Left lung (tissue), 10 donors: ENCODE results near the gene CDCA5. TPM values are rescaled to one million over a fixed set of nuclear protein-coding genes. Genes with fewer than 3 reads are reported as not detected.
A peak's percentile ranks its signal among the peaks of the same experiment; 100 is the strongest.

ENCODE experiments used
- ATAC-seq: fragments of 200-7000 bp; cut with Tn5 transposase; one replicate; pipeline ENCODE4 v1.9.1; 2020; ENCODE audit warnings: moderate library complexity
- DNase-seq, 4 donors: peaks; one replicate each; pipeline ENCODE4 v3.0.0-alpha.2; 2013 to 2020
- H3K27ac ChIP-seq, 2 donors: fragments of 200-600 bp; sonication (generic) in 1 of 2; one replicate each; pipeline versions ENCODE4 v1.5.0 to v1.8.0; 2020 to 2021
- H3K27me3 ChIP-seq, 2 donors: fragments of 200-600 bp; sonication (generic) in 1 of 2; one replicate each; pipeline versions ENCODE4 v1.5.0 to v1.8.0; 2020 to 2021
- H3K36me3 ChIP-seq, 2 donors: fragments of 200-600 bp; sonication (generic) in 1 of 2; one replicate each; pipeline versions ENCODE4 v1.5.0 to v1.8.0; 2020 to 2021
- H3K4me1 ChIP-seq, 2 donors: fragments of 200-600 bp; one replicate each; pipeline ENCODE4 v1.8.0; 2021
- H3K4me3 ChIP-seq, 2 donors: fragments of 200-600 bp; sonication (generic) in 1 of 2; one replicate each; pipeline versions ENCODE4 v1.5.0 to v1.8.0; 2020 to 2021; ENCODE audit warnings: mild to moderate bottlenecking in 1 of 2
- H3K9me3 ChIP-seq, 2 donors: fragments of 200-600 bp; sonication (generic) in 1 of 2; one replicate each; pipeline versions ENCODE4 v1.5.0 to v1.8.0; 2020 to 2021
- intact Hi-C, 2 donors: fragments of 100-400 bp; cut with DNase I; formaldehyde crosslinking; loops; one replicate each; pipeline versions ENCODE4 v1.11.2 to v1.14.2; 2022
- microRNA-seq, 2 donors: library from miRNA; unstranded; fragments of <30 nt; microRNA quantifications; one replicate each; pipeline ENCODE4, GENCODE V29; 2019
- polyA plus RNA-seq, 6 donors: library from polyadenylated mRNA; unstranded; fragments of 120-200 nt; gene quantifications; one replicate each; pipeline ENCODE4 v1.2.1, GENCODE V29; 2013; ENCODE audit not compliant: insufficient read length in 6 of 6
- total RNA-seq, 2 donors: library from RNA; stranded (reverse); fragmentation: NEBNext Ultra II Directional; extraction: Animal tissue kit (Norgen Biotek cat#: 25700); gene quantifications; one replicate each; pipeline ENCODE4 v1.2.1, GENCODE V29; 2021
- TF ChIP-seq, protein P1 (sequence below), 2 donors: fragments of 200-600 bp; sonication (generic) in 1 of 2; IDR thresholded peaks; one replicate each; pipeline versions ENCODE4 v1.5.0 to v1.8.0; 2021; ENCODE audit warnings: antibody characterized with exemption in 2 of 2
- donor health status: DM: no; HTN: yes; CAD: no.
- donor health status: DM: no; HTN: no; CAD: no.

The CDCA5 gene
- total and polyA plus RNA-seq, 8 donors, result 7.1 to 27.9 (median 14.5) TPM

DNA sequence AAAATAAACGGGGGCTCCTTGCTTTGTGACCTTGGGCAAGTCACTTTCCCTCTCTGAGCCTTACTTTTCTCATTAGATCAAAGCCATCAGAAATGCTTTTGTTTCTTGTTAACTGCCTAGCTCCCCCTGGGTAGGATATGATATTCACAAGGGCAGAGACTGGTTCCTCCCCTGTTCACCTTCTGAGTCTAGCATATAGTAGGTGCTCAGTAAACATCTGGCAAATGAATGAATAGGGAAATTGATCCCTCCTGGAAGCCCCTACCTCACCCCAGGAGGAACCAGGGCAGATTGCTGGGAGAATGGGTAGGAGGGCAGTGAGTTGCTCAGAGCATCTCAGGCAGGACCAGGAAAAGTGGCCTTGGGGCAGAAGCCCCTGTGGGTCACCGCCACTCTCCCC lies 49.4 kb downstream of the CDCA5 start:
- ATAC-seq, result no peak
- intact Hi-C loops, result no loop called here

DNA sequence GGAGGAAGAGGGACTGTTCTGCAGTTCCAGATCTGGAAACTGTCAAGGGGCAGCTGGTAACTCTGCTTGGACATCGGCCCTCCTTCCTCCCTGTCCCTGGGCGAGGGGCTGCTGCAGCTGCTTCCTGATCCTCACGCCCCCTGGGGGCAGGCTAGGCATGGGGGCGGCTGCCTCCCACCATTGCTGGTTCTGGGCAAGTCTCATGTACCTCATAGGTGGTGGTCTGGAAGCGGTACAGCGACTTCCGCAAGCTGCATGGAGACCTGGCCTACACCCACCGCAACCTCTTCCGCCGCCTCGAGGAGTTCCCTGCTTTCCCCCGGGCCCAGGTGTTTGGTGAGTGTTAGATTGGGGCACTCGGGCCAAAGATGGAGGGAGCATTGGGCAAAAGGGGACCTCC lies 51.6 kb downstream of the CDCA5 start:
- H3K27me3 ChIP-seq, result no peaks in the 10 kb centered on the region
- H3K4me1 ChIP-seq, result peaks cover 7 to 17% of the 10 kb centered on the region in 2 donors
- H3K36me3 ChIP-seq, result peaks cover 0 to 53% of the 10 kb centered on the region in 2 donors
- DNase-seq (peak in 1 of 4 donors; percentile 48), ATAC-seq (no peak)
- intact Hi-C loops, result no loop called here
- no peaks in the 10 kb centered on the region for H3K9me3 ChIP-seq
- TF ChIP-seq, protein P1, sequence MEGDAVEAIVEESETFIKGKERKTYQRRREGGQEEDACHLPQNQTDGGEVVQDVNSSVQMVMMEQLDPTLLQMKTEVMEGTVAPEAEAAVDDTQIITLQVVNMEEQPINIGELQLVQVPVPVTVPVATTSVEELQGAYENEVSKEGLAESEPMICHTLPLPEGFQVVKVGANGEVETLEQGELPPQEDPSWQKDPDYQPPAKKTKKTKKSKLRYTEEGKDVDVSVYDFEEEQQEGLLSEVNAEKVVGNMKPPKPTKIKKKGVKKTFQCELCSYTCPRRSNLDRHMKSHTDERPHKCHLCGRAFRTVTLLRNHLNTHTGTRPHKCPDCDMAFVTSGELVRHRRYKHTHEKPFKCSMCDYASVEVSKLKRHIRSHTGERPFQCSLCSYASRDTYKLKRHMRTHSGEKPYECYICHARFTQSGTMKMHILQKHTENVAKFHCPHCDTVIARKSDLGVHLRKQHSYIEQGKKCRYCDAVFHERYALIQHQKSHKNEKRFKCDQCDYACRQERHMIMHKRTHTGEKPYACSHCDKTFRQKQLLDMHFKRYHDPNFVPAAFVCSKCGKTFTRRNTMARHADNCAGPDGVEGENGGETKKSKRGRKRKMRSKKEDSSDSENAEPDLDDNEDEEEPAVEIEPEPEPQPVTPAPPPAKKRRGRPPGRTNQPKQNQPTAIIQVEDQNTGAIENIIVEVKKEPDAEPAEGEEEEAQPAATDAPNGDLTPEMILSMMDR (IDR thresholded peaks at IDR 0.05), result no peak
- H3K4me3 ChIP-seq, result no peak overlapping the region
- H3K27ac ChIP-seq, result no peak overlapping the region

More for the DNA sequence above, 49.4 kb downstream of the CDCA5 start:
- Histone ChIP-seq H3K27me3 (no peaks in the 10 kb centered on the region), H3K27ac (no peak overlapping the region), H3K4me3 (no peak overlapping the region), H3K36me3 (peaks cover 0 to 73% of the 10 kb centered on the region in 2 donors), H3K4me1 (peaks cover 0 to 3% of the 10 kb centered on the region in 2 donors), H3K9me3 (no peaks in the 10 kb centered on the region)
- TF ChIP-seq, protein P1 (IDR thresholded peaks at IDR 0.05), result no peak
- DNase-seq, result no peak

Small RNA genes within 50 kb of the gene (microRNA-seq; reads per million reads assigned to microRNA genes)
- gene MIR6751, result 0.17 to 0.96 reads per million in 2 donors

Other genes with a start within 250 kb of the CDCA5 start
- gene CDC42BPG, start 239.4 kb downstream of the CDCA5 start, total RNA-seq, result 10 to 100 TPM; 18.0 to 25.9 TPM
- 10 to 100 TPM in 1 of 6 donors, 1 to 10 TPM in 5; 6.8 to 10.3 (median 8.6) TPM for gene CDC42BPG, start 239.4 kb downstream of the CDCA5 start, polyA plus RNA-seq
- gene EHD1, start 205.4 kb downstream of the CDCA5 start, total RNA-seq, result 100 to 1,000 TPM in 1 of 2 donors, 10 to 100 TPM in 1; 73.0 to 153 TPM
- gene EHD1, start 205.4 kb downstream of the CDCA5 start, polyA plus RNA-seq, result 10 to 100 TPM; 44.7 to 63.8 (median 52.9) TPM
- 10 to 100 TPM; 21.9 to 23.5 TPM for gene ATG2A, start 166.8 kb downstream of the CDCA5 start, total RNA-seq
- gene ATG2A, start 166.8 kb downstream of the CDCA5 start, polyA plus RNA-seq, result 10 to 100 TPM; 14.2 to 21.1 (median 17.5) TPM
- gene PPP2R5B, start 159.4 kb downstream of the CDCA5 start, total RNA-seq, result 10 to 100 TPM; 24.4 to 29.9 TPM
- gene PPP2R5B, start 159.4 kb downstream of the CDCA5 start, polyA plus RNA-seq, result 10 to 100 TPM; 12.1 to 14.4 (median 13.5) TPM
- gene GPHA2, start 148.1 kb downstream of the CDCA5 start, total RNA-seq, result not detected
- under 1 TPM in 3 of 6 donors, not detected in 3; 0.25 to 0.60 (median 0.49) TPM for gene GPHA2, start 148.1 kb downstream of the CDCA5 start, polyA plus RNA-seq
- gene MAJIN, start 111.9 kb downstream of the CDCA5 start, total RNA-seq, result not detected
- gene MAJIN, start 111.9 kb downstream of the CDCA5 start, polyA plus RNA-seq, result under 1 TPM in 2 of 6 donors, not detected in 4; 0.11 to 0.14 TPM
- gene BATF2, start 87.1 kb downstream of the CDCA5 start, total RNA-seq, result 1 to 10 TPM; 3.2 to 8.1 TPM
- 1 to 10 TPM; 2.6 to 3.7 (median 3.5) TPM for gene BATF2, start 87.1 kb downstream of the CDCA5 start, polyA plus RNA-seq
- gene ARL2, start 69.9 kb downstream of the CDCA5 start, total RNA-seq, result 10 to 100 TPM; 85.3 to 89.9 TPM
- 10 to 100 TPM; 42.2 to 58.3 (median 48.1) TPM for gene ARL2, start 69.9 kb downstream of the CDCA5 start, polyA plus RNA-seq
- 10 to 100 TPM; 22.6 to 27.4 TPM for gene SNX15, start 56.6 kb downstream of the CDCA5 start, total RNA-seq
- gene SNX15, start 56.6 kb downstream of the CDCA5 start, polyA plus RNA-seq, result 10 to 100 TPM; 22.0 to 26.3 (median 23.3) TPM
- gene SAC3D1, start 42.8 kb downstream of the CDCA5 start, total RNA-seq, result 10 to 100 TPM; 13.2 to 15.4 TPM
- gene SAC3D1, start 42.8 kb downstream of the CDCA5 start, polyA plus RNA-seq, result 10 to 100 TPM in 4 of 6 donors, 1 to 10 TPM in 2; 8.9 to 14.0 (median 11.1) TPM
- 10 to 100 TPM in 1 of 2 donors, 1 to 10 TPM in 1; 8.5 to 10.4 TPM for gene NAALADL1, start 25.5 kb downstream of the CDCA5 start, total RNA-seq
- gene NAALADL1, start 25.5 kb downstream of the CDCA5 start, polyA plus RNA-seq, result 10 to 100 TPM; 11.5 to 20.7 (median 15.4) TPM
- gene ZFPL1, start 182 bp upstream of the CDCA5 start, total RNA-seq, result 10 to 100 TPM; 32.6 to 36.4 TPM
- 10 to 100 TPM; 24.9 to 30.4 (median 27.7) TPM for gene ZFPL1, start 182 bp upstream of the CDCA5 start, polyA plus RNA-seq
- 10 to 100 TPM; 79.4 to 86.8 TPM for gene VPS51, start 12.2 kb upstream of the CDCA5 start, total RNA-seq
- 100 to 1,000 TPM in 4 of 6 donors, 10 to 100 TPM in 2; 97.2 to 143 (median 118) TPM for gene VPS51, start 12.2 kb upstream of the CDCA5 start, polyA plus RNA-seq
- gene TM7SF2, start 27.8 kb upstream of the CDCA5 start, total RNA-seq, result 10 to 100 TPM; 37.1 to 41.0 TPM
- gene TM7SF2, start 27.8 kb upstream of the CDCA5 start, polyA plus RNA-seq, result 10 to 100 TPM; 16.1 to 25.5 (median 21.5) TPM
- 10 to 100 TPM in 1 of 2 donors, 1 to 10 TPM in 1; 8.0 to 10.6 TPM for gene ZNHIT2, start 33.7 kb upstream of the CDCA5 start, total RNA-seq
- gene ZNHIT2, start 33.7 kb upstream of the CDCA5 start, polyA plus RNA-seq, result 1 to 10 TPM; 3.1 to 6.2 (median 4.9) TPM
- 100 to 1,000 TPM; 621 to 685 TPM for gene FAU, start 38.1 kb upstream of the CDCA5 start, total RNA-seq
- 1,000 to 10,000 TPM in 1 of 6 donors, 100 to 1,000 TPM in 5; 705 to 1,036 (median 867) TPM for gene FAU, start 38.1 kb upstream of the CDCA5 start, polyA plus RNA-seq
- 10 to 100 TPM; 46.8 to 47.2 TPM for gene MRPL49, start 38.3 kb upstream of the CDCA5 start, total RNA-seq
- 10 to 100 TPM; 39.3 to 44.4 (median 41.9) TPM for gene MRPL49, start 38.3 kb upstream of the CDCA5 start, polyA plus RNA-seq
- gene SYVN1, start 50.5 kb upstream of the CDCA5 start, total RNA-seq, result 10 to 100 TPM; 63.5 to 74.5 TPM
- gene SYVN1, start 50.5 kb upstream of the CDCA5 start, polyA plus RNA-seq, result 10 to 100 TPM; 37.2 to 53.4 (median 45.2) TPM
- gene SPDYC, start 86.2 kb upstream of the CDCA5 start, total RNA-seq, result not detected
- not detected for gene SPDYC, start 86.2 kb upstream of the CDCA5 start, polyA plus RNA-seq
- 100 to 1,000 TPM; 232 to 248 TPM for gene CAPN1, start 97.9 kb upstream of the CDCA5 start, total RNA-seq
- 100 to 1,000 TPM in 1 of 6 donors, 10 to 100 TPM in 5; 80.5 to 100 (median 86.0) TPM for gene CAPN1, start 97.9 kb upstream of the CDCA5 start, polyA plus RNA-seq
- 10 to 100 TPM in 1 of 2 donors, 1 to 10 TPM in 1; 9.4 to 19.2 TPM for gene POLA2, start 177.9 kb upstream of the CDCA5 start, total RNA-seq
- 10 to 100 TPM; 19.3 to 30.2 (median 22.7) TPM for gene POLA2, start 177.9 kb upstream of the CDCA5 start, polyA plus RNA-seq
- gene CDC42EP2, start 230.8 kb upstream of the CDCA5 start, total RNA-seq, result 10 to 100 TPM; 11.6 to 18.5 TPM
- gene CDC42EP2, start 230.8 kb upstream of the CDCA5 start, polyA plus RNA-seq, result 10 to 100 TPM in 1 of 6 donors, 1 to 10 TPM in 5; 4.6 to 12.5 (median 8.5) TPM
- 10 to 100 TPM; 47.4 to 51.4 TPM for gene DPF2, start 249.8 kb upstream of the CDCA5 start, total RNA-seq
- gene DPF2, start 249.8 kb upstream of the CDCA5 start, polyA plus RNA-seq, result 10 to 100 TPM; 85.0 to 94.8 (median 92.4) TPM